DMS79 (cell line): ENCODE measurements around the gene PAFAH2.

Source experiments
- DNase-seq: peaks from one replicate; lab custom pipeline; 2025; lab: John Stamatoyannopoulos, UW

The PAFAH2 gene

DNA sequence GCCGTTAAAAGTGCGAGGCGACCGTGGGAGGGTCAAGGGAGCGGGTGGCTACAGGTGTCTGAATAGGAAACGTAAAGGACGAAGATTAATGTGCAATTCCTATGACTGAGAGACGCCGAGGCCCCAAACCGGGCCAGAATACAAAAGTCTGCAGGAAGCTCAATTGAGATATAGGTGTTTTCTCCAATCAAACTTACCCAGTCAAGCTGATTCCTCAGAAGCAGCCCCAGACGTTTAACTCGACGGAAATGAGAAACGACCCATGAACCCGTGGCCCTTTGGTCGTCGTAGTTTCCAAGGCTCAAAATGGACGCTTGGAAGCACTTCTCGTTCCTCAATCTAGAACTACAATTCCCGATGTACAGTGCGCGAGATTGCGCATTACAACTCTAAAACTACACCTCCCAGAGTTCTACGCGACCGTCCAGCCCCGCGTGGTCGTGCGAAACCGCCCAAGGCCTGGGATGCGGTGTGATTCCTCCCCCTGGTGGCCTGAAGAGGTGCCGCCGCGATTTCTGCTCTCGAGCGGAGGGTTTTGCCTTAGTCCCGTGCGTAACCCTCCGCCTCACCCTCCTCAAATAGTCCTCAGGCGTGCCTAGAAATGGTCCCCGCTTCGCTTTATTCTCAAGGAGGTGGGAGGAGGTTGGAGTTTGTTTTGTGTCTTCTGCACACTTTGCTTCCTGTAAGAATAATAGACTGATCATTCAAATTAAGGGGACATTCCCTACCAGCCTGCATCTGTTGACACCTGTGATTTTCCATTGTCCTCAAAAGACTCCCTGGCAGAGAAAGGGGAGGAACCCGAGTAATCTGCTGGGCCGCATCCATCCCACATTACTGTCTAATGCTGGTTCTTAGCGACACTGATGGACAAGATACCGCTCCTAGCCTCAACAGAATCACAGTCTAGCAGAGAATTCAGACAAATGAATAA, at the start of gene PAFAH2:
PAFAH2 (minus strand) TSS at position 236 of the 934 bp plus-strand sequence. CDS start 7,247 bp downstream, outside the sequence.
- peak; percentile 99 for DNase-seq

DNA sequence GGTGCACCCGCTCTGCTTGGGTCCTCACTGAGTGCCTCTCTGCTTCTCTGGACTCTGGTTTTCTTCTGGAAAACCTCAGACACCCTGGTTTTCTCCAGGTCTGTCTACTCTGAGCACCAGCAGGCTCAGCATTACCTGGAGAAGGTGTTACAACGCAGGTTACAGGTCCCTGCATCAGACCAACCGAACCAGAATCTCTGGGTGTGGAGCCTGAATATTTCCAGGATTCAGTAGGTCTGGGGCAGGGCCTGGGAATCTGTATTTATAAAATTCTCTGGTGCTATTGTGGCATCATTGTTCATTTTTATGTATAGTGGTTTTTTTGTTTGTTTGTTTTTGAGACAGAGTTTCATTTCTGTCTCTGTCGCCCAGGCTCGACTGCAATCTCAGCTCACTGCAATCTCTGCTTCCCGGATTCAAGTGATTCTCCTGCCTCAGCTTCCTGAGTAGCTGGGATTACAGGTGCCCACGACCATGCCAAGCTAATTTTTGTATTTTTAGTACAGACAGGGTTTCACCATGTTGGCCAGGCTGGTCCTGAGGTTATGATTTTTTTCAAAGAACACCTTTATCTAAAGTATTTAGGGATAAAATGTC, 49.5 kb upstream of the PAFAH2 start:
- no peak for DNase-seq

DNA sequence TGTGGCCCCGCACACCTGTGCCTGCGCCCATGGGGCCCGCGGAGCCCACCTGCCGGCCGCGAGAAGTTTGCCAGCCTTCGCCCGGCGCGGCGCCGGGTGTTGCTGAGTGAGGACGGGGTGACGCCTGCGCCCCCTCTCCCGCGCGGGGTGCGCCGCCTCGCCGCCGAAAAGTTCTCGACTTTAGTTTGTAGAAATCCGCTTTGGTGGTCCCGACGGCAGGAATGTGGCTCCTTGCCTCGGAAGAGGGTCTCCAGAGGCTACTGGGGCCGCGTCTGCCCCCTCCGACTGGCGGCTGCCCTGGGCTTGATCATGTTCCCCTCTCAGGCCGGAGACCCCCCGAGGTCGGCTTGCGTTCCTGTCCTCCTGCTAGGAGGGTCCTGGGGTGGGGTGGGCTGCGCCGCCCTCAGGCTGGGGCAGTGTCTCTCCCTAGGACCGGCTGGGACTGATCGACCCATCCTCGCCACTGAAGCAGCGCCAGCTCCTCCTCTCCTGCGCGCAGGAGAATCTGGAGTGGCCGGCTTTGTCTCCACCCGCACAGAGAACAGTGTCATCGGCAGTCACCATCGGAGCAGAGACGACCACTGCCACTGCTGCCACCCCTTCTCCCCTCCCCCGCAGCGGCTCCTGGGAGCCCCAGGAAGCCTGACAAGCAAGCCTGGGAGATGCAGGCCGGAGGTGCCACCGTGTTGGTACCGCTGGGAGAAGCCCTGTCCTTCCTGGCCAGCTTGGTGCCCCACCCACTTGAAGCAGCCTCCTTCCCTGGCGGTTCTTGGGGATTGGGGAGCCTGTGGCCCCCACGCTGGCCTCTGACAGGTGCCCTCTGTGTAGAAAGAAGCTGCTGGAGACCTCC, 48.6 kb upstream of the PAFAH2 start:
- DNase-seq, result no peak

DNA sequence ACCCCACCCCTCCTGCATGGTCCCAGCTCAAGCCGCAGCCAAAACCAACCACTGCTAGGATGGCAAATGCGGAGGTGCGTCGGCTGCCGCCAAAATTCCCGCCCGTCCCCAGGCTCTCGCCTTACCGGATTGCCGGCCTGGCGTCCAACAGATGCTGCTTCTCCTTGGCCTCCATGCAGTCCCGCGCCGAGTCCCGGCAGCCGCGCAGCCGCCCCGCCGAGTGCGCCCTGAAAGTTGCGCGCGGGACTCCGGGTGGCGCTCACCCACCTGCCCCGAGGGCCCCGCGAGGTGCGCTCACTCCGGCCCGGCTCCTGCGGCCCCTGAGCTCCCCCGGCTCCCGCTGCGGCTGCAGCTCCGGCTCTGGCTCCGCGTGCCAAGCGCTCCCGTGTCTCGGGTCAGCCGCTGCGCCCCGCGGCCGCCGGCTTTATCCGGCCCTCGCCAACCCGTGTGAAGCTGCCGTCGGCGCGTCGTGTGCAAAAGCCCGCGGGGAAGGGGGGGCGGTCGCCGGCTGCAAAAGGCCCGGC, 47.9 kb upstream of the PAFAH2 start, which contains the start of gene SLC30A2:
SLC30A2 (minus strand) TSS at position 397 of the 524 bp plus-strand sequence; CDS start at position 175, 222 bp downstream.
- no peak for DNase-seq

DNA sequence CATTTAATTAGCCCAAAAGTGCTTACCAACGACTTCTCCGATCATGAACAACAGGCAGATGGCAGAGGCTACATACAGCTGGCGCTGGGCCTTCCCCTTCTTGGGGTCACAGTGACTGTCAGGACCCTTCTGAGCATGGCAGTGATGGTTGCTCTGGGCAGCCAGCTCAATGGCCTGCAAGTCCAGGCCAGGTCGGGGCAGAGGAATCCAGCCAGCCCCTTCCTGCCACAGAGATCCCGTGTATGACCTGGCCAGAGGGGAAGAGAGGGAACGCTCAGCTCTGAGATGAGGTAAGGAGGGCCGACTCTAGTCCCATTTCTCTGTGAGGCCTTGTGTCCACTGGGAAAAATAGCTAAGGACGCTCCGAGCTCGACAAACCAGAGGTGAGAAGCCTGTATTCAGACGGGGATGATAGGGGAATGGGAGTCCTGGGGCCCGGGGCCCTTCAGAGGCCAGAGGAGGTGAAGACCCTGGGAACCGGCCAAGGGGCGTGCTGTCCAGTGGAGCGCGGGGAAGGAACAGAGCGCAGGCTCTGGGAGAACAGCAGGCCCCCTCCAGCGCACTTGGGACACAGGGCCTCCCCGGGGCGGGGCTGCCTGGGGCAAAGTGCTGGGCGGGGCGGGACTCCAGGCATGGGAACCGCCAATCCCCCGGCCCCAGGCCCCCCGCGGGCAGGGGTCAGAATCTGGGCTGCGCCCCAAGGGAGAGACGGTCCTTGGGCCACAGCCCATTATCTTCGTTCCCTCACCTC, 47.3 kb upstream of the PAFAH2 start:
- DNase-seq, result no peak

DNA sequence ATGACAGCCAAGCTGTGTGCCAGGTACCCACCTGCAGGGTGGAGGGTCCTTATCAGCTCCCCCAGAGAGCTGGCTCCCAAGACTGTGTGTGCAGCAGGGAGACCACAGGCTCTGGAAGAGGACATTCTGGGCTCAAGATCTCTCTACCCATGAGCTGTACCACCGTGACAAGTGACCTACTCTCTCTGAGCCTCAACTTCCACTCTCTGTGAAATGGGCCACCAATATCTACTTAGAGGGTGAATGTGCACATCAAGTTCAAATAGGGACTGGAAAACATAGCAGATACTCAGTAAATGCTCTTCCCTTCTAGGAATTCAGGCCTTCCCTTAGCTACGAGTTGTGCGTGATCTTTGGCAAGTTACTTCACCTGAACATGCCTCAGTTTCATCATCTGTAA, 46.6 kb upstream of the PAFAH2 start:
- no peak for DNase-seq

DNA sequence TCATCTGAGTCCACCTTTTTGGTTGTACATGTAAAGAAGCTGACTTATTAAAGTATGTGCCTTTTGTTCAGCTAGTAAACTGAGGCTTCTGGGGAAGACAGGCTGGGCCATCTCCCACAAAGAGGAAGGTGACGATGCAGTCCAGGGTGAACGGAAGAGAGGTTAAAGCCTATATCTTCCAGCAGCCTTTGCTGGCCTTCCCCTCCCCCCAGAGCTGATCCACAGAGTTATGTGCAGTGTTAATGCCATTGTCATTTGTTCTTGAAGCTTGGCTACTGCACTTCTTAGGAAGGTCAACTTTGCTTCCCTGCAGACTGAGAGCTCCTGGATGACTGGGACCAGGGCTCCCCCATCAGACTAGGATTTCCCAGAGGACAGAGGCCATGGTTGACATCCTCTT, 45.9 kb upstream of the PAFAH2 start:
- DNase-seq, result no peak

DNA sequence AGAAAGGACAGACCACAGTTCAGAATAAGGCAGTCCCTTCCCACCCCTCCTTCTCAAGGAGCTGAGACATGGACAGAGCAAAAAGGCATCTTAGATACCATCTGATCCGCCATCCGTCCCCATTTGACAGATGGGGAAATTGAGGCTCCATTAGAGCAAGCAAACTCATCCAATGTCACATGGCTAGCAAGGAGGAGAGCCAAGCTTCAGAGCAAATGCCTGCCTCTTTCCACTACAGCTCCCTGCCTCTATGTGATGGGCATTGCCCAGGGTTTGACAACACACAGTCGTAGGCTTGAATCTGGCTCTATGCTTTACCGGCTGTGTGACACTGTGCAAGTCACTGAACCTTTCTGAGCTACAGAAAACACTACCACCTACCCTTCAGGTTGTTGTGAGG, 44.1 kb upstream of the PAFAH2 start:
- no peak for DNase-seq

DNA sequence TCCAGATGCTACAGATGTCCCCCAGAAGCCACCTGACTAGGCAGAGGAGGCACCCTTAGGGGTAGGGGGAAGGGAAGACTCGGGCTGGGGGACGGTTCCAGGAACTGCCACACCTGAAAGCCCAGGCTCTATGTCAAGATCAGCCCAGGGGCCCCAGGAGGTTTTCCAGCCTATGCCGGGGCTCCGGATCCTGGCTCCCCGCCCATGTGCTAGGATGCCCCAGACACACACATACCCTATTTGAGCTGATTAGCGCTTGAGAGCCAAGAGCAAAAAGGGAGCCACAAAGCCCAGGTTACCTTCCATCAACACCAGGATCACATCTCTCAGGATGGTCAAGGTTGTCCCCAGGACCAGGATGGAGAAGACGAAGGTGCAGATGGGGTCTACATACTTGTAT, 43.5 kb upstream of the PAFAH2 start:
- DNase-seq, result no peak

DNA sequence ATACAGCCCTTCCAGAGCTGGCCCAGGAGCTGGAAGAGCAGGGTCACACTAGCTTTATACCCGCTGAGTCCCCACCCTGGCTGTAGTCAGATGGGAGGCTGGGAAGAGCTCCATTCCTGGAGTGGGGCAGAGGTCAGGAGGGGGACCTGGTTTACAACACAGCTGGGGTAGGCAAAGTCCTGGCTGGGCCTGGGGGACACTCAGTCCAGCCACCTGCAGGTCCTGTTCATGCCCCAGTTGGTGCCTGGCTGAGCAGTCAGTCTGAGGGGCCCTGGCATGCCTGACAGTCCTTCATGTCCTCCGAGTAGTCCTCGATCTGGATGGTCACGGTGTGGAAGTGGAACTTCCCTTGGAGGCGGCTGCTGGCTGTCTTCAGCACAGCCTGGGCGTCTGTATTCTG, 41.0 kb upstream of the PAFAH2 start:
- no peak for DNase-seq

DNA sequence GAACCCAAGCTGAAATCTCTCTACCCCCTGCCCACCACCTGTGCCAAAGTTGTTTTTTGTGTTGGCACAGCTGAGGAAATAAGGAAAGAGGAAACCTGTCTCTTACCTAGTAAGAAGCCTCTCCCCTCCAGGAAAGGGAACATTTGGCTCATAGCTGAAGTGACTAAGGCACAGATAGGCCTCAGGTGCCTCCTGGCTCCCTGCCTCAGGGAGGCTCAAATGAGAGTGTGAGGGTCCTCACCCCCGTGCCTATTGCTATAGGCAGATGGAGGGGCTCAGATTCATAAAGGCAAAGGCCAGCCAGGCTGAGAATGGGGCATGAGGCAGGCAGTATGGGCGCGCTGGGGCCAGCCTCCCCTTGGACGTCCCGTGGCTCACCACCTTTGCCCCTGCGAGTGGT, 40.6 kb upstream of the PAFAH2 start:
- DNase-seq, result no peak

DNA sequence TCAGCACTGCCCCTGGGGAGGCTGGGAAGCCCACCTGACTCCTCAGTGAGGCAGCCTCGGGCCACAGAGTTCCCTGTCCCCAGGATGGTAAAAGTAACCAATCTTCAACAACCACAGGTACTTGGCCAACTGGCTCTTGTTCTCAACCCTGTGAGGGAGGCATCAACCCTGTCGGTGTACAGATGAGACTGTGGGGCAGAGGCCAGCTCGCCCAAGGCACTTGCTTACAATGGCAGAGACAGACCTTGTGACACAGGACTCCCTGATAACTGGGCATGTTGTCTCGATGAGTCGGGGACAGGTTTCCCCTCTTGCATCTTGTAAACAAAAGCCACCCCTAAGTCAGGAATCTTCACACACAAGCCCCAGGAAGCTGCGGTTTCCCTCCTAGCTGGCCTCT, 40.0 kb upstream of the PAFAH2 start:
- DNase-seq, result no peak

DNA sequence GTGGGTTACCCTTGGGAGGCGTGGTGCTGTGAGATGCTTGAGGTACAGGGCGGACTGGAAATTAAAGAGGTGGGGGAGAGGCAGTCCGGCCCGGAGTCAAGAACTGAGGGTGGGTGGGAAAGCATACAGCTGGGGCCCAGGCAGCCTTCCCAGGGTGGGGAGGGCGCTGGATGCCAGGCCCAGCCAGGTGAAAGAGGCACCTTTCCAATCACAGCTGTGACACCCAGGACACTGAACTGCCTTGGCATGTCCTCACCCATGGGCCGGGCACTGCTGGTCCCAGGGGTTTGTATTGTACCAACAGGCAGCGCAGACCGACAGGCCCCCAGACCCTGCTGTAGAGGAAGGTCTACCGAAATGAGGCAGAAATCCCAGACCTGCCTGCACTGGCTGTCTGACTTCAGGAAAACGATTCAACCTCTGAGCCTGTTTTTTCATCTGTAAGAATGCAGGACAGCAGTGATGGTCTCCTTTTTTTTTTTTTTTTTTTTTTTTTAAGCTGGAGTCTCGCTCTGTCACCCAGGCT, 39.0 kb upstream of the PAFAH2 start:
- no peak for DNase-seq

DNA sequence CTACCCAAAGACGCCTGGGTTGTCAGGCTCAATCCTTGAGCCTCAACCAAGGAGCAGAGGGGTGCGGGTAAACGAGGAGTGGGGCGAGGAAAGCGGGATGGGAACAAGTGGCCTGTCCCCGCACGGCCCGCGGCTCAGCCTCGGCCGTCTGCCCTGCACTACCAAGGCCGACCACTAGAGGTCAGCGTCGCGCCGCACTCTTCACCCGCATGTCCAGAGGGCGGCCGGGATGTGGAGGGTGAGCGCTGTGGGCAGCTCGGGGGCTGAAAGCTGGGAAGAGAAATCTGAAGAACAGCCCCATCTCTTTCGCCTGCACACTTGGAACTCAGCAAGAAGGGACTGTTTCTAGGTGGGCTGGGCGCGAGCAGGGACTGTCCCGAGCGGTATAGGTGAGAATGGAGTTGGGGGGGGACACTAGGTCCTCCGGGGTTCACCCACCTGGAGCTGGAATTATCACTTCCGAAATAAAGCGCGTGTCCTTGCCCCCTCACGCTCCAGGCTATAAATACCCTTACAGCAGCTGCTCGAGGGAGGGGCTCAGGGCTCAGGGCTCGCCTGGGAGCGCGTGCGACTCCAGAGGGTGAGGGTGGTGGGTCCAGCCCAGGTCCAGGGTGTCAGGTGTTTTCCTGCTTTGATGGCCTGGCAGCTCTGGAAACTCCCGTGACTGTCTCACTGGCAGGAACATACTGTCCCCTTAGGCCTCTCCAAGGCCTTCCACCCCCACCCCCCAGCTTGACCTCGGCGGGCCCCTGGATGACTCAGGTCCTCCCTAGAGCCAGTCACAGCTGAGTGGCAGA, 38.3 kb upstream of the PAFAH2 start:
- DNase-seq, result peak; percentile 62

DNA sequence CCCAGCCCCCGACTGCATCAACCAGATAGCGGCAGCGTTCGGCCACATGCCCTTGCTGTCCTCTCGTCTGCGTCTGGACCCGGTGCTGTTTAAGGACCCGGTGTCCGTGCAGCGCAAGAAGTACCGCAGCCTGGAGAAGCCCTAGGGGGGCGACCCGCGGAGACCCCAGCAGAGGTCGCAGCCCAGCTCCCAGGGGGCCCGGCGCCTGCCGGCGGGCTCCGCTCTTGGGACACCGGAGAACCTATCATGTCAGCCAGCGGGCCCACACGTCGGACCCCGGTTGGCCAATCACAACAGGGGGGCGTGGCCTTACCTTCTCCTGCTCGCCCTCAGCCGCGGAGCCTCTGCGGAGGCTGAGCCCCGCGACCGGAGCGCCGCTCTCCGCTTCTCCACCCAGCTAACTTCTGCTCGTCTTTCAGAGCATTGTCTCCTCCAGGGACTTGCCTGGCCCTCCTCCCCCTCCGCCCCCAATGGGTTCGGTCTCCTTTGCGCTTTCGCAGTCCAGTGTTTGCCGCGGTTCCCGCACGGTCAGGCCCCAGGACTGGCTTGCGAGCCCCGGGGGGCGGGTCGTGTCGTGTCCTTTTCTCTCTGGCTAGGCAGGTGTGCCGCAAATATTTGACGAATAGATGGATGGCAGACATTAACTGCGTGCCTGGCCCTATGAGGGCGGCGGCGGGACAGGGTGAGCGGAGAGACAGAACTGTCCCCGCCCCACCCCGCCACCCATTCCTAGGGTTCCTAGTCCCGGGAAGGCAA, 37.5 kb upstream of the PAFAH2 start:
- peak; percentile 86 for DNase-seq

DNA sequence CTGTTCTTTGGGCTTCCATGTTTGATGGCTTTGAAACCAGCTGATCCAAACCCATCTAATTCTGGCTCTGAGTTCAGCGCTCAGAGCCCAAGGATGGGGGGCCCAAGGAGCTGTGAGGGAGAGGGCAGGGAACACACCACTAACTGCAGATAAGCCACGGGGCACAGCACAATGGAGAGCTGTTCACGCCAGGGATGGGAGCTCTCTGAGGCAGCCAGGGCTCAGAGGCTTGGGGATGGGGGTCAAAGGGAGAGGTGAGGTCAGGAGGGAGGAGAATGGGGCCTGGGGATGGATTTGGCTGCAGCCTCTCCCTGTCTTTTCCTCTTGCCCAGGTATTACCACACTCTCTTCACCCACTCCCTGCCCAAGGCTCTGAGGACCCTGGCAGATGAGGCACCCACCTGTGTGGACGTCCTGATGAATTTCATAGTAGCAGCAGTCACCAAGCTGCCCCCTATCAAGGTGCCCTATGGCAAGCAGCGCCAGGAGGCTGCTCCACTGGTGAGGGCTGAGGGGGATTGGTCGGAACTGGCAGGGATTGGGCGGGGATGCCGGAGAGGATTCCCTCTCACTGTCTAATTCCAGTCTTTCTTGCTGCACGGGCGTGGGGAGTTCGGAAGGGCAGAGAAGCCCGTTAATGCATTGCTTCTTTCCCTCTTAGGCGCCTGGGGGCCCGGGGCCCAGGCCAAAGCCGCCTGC, 36.8 kb upstream of the PAFAH2 start:
- DNase-seq, result no peak

DNA sequence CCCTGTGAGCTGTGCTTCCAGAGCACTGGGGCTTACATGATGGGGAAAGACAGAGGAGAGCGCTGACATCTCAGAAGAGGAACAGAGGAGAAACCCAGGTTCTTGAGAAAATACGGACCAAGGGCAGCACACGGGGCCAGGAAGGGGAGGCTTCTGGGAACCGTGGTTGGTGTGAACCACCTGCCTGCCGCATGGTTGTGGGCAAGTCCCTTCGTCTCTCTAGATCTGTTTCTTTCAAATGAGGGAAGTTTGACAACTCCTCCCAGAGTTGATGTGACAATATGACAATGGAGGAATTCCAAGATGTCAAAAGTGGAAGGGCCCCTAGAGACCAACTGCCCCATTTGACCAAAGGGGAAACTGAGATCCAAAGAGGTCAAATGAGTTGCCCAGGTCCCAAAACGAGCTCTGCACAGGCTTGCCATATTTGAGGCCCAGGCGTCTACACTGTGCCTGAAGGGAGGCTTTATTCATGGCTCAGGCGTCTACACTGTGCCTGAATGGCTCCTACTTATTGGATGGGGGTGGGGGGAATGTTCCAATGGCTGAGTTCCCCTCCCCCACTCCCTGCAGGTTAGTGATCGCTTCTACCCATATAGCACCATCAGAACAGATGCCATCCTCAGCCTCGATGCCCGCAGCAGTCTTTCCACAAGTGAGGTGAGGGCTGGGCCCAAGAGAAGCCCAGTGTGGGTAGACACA, 34.9 kb upstream of the PAFAH2 start:
- DNase-seq, result no peak

DNA sequence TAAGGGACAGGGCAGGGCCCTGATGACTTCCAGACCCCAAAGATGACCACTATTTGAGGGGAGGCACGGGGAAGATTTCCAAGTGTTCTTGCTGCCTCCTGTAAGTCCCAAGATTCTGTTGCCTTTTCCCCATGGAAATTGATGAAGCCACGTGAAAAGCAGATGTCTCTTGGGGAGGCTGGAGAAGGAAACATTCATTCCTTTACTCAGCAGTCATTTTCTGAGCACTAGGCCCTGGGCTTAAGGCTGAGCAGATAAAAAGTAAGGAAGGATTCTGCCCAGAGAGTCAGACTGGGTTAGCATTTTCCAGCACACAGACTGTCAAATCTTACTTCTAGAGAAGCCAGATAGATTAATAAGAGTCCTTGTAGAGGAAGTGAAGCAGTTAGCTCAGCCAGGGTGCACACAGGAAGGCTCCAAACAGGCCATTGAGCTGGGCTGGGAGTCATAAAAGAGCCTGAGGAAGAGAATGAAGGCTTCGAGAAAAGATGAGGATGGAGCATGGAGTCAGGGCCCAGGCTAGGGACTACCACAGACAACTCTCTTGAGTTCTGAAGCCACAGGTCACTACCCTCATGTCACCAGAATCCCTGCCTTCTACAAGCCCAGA, 33.9 kb upstream of the PAFAH2 start:
- peak; percentile 13 for DNase-seq
